GM18951 (cell line): ENCODE results near the gene DLX1.

Experiments used
- POLR2A ChIP-seq: IDR thresholded peaks from 4 replicates; pipeline ENCODE4 v1.6.1; 2011; ENCODE audit warnings: mild to moderate bottlenecking; ENCODE audit not compliant: insufficient read length, insufficient read depth; ENCODE audit errors: extremely low read depth
- in situ Hi-C: fragments of 300-500 bp; cut with MboI; formaldehyde crosslinking; loops from one replicate; pipeline ENCODE4 v1.12.0; 2022; ENCODE audit warnings: low sequenced_read_pairs, mixed read lengths, inconsistent platforms; ENCODE audit not compliant: unreplicated experiment

Gene DLX1

GRCh38 chr2:172086241-172087206 lies 1.2 kb downstream of the DLX1 start:
- TF ChIP-seq POLR2A: no peak
- in situ Hi-C loops: no loop called here

DNA sequence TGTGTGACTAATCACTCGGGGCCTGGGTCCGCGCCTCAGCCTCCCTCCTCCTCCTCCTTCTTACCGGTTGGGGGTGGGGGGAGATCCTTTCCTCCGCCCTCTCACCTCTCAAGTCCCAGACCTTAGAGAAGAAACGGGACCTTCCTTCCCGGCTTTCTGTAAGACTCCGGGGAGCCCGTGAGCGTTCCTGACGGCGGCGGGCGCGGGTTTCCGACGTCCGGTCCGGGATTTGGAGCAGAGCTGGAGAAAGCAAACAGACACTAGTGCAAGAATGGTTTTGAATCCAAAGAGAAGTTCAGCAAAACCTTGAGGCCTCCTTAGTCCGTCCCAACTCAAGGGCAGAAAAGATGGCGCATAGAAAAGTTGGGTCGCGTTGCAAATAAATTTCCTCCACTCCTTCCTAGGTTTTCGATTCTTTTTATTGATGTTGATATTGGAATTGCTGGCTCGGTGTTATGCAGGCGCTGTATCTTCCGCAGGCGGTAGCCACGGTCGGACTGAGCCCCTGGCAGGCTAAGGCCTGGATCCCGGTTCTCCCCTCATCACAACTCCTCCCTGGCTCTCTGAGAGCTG lies 2.0 kb downstream of the DLX1 start:
- in situ Hi-C loops: no loop called here
- TF ChIP-seq POLR2A: no peak

DNA sequence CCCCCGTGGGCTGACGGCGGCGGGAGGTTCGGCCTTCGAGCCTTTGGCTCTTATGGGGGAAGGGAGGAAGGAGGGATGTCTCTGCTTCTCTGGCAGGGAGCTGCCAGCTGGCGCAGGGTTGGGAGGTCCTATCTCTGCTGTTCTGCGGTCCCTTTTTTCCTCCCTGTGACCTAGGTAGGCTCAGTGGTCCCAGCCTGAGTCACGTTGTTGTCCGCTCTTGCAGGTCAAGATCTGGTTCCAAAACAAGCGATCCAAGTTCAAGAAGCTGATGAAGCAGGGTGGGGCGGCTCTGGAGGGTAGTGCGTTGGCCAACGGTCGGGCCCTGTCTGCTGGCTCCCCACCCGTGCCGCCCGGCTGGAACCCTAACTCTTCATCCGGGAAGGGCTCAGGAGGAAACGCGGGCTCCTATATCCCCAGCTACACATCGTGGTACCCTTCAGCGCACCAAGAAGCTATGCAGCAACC lies 2.5 kb downstream of the DLX1 start:
- no peak for TF ChIP-seq POLR2A
- in situ Hi-C loops: no loop called here

GRCh38 chr2:172088245-172089004 lies 3.1 kb downstream of the DLX1 start:
- no peak for TF ChIP-seq POLR2A
- in situ Hi-C loops: no loop called here

DNA sequence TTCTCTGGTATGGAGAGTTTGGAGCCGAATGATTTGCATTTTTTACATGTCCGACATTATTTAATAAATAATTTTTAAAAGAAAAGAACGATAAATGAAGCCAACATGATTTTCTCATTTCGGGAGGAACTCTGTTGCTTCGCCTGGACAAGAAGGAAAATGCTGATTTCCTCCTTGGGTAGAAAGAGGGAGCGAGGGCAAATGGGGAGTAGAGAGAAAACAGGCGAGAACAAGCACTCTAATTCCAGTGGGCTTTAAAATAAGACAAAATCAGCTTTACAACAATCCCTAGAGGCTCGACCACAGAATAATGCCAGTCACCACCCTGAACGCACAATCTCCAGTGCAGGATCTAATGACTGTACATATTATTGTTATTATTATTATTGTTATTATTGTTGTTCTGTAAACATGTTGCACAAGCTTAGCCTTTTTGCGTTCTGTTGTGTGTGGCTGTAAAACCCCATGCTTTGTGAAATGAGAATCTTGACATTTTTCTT lies 3.7 kb downstream of the DLX1 start:
- no peak for TF ChIP-seq POLR2A
- in situ Hi-C loops: no loop called here

DNA sequence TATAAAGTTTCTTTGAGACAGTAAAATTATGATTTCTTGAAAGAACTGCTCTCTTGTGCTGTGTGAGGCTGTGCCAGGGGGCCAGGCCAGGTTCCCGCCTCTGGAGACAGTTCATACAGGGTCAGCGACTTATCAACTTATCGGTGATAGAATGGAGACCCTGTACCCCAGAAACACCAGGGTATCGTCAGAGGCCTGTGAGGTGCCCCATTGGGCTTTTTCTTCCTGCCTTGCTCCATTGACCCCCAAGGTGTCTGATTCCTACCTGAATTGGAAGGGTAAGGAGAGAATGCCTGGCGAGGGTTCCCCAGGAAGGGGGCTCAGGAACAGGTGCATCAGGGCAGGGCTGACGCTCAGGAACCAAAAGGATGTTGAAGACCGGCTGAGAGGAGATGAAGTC lies 4.3 kb downstream of the DLX1 start:
- in situ Hi-C loops: no loop called here
- no peak for TF ChIP-seq POLR2A

DNA sequence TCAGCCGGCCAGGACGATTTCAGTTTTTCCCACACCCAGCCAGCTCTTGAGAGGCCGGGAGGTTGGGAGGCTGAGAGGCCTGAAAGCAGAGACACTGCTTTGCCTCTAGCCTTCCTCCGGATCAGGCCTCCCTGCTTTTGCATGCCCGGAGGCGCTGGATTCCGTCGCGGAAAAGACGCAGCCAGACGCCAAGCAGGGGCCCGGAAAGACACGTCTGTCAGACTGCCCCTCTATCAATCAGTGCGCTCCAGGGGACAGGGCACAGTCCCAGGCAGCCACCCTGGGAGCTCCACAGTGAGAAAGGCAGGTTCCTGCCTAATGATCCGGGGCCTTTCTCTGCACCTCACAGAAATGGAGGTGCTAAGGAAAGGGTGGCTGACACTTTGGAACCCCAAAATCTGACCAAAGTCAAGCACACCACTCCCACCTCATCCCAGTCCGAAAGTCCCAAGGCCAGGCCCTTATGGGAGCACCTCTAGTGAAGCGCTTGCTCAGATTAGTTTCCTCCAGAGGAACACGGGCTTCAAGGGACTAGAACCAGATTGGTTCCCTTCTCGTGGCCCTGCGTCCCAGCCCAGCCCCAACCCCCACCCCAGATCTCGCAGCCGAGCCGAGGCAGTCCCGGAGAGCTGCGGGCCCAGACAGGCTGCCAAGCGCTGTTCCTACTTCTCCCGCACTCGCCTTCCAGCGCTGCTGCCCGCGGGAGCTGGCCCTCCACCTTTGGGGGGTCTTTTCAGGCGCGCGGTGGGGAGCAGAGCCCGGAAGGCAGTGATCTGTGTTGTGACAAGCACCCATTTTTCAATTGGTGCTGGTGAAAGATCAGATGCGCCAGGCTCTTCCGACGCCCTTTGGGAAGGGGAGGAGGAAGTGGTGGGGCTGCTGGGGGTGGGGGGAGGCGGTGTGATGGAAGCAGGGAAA lies 5.0 kb downstream of the DLX1 start:
- in situ Hi-C loops: no loop called here
- no peak for TF ChIP-seq POLR2A

- in situ Hi-C loops: no loop called here
- TF ChIP-seq POLR2A: no peak
Observed at GRCh38 chr2:172091000-172091641, 5.8 kb downstream of the DLX1 start.

GRCh38 chr2:172091761-172092566 lies 6.7 kb downstream of the DLX1 start:
- no peak for TF ChIP-seq POLR2A
- in situ Hi-C loops: no loop called here

GRCh38 chr2:172092716-172093415 lies 7.6 kb downstream of the DLX1 start:
- no peak for TF ChIP-seq POLR2A
- in situ Hi-C loops: no loop called here

DNA sequence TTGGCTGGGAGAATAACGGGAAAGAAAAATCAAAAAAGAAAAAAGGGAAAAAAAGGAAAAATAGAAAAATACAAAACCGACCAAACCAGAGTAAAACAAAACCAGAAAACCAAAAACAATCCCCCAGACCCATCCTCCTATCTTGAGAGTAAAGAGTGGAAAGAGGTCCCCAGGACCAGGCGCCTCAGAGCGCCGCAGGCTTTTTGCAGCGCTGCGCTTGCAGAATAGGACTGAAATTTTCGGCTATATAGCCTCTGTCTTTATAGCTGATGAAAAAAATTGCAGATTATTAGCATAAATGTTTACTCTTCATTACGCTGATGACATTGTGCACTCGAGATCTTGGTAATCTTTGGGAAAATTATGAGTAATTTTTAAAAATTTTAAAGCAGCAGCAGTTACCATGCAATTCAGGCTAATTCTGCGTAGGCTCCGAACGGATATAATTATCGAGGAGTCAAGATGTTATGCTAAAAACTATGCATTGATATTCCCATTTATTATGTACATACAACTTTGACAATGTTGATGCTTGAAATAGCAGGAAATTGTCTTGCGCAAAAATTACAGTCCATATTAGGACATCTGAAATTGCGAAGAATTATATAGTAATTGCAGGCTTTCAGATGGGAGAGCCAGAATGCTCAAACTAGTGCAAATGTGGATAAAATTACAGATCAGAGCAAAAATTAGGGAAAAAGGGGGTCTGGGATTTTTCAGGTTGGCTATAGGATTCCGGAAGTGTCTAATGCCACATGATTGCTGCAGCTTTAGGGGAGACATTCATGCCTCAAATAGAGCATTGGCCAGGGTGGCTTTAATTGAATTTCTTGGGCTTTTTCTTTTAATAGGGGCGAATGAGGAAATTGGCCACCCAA lies 8.3 kb downstream of the DLX1 start:
- in situ Hi-C loops: no loop called here
- TF ChIP-seq POLR2A: no peak
